MCF 10A (cell line): ENCODE results near the gene KIF6. TPM values are rescaled to one million over a fixed set of nuclear protein-coding genes. Genes with fewer than 3 reads are reported as not detected.
A peak's percentile ranks its signal among the peaks of the same experiment; 100 is the strongest.

Experiments
- BruUV-seq: library from RNA; stranded (reverse); fragments of 400-500 nt; replicated peaks from 2 replicates; lab custom pipeline; 2021; lab: Mats Ljungman, UMichigan
- CTCF ChIA-PET: fragments of 300-600 bp; sonication (Branson Sonifier 250); formaldehyde crosslinking; extraction: SDS; loops from one replicate; lab custom pipeline; 2021; ENCODE audit warnings: antibody characterized with exemption, inconsistent platforms; lab: Yijun Ruan, JAX
- POLR2A ChIA-PET: fragments of 300-600, 350-650 bp; sonication (Branson Sonifier 250); formaldehyde crosslinking; extraction: SDS; loops from one replicate; lab custom pipeline; 2020; ENCODE audit warnings: antibody characterized with exemption, inconsistent platforms; lab: Yijun Ruan, JAX
- DNase-seq: peaks from one replicate; pipeline ENCODE4 v3.0.0-alpha.2; 2018; ENCODE audit not compliant: unreplicated experiment
- H3K27ac Mint-ChIP-seq: one replicate; pipeline ENCODE4 v1.8.0; 2022; ENCODE audit warnings: mild to moderate bottlenecking, low read depth, mixed read lengths; ENCODE audit not compliant: unreplicated experiment
- H3K27me3 Mint-ChIP-seq: one replicate; pipeline ENCODE4 v1.8.0; 2022; ENCODE audit warnings: mixed read lengths; ENCODE audit not compliant: insufficient read depth, unreplicated experiment
- H3K36me3 Mint-ChIP-seq: one replicate; pipeline ENCODE4 v1.8.0; 2022; ENCODE audit warnings: mild to moderate bottlenecking, moderate library complexity, mixed read lengths; ENCODE audit not compliant: insufficient read depth, unreplicated experiment
- H3K4me1 Mint-ChIP-seq: one replicate; pipeline ENCODE4 v1.8.0; 2022; ENCODE audit warnings: mixed read lengths; ENCODE audit not compliant: insufficient read depth, unreplicated experiment
- H3K4me3 Mint-ChIP-seq: one replicate; pipeline ENCODE4 v1.8.0; 2022; ENCODE audit warnings: mild to moderate bottlenecking, moderate library complexity, mixed read lengths; ENCODE audit not compliant: unreplicated experiment
- H3K9me3 Mint-ChIP-seq: one replicate; pipeline ENCODE4 v1.8.0; 2022; ENCODE audit warnings: mixed read lengths; ENCODE audit not compliant: unreplicated experiment
- intact Hi-C: fragments of 100-400 bp; cut with micrococcal nuclease; formaldehyde crosslinking; loops from 2 replicates; pipeline ENCODE4 v1.14.1; 2022
- total RNA-seq: library from RNA; stranded (reverse); gene quantifications from 2 replicates; pipeline ENCODE4 v1.2.3, GENCODE V29; 2022
- TF ChIP-seq, protein P1 (sequence below): fragments of 200-600 bp; IDR thresholded peaks from one replicate; pipeline ENCODE4 v1.8.0; 2022; ENCODE audit warnings: antibody characterized with exemption, mild to moderate bottlenecking; ENCODE audit not compliant: unreplicated experiment

KIF6 gene
- total RNA-seq, 1 experiment from 2014 or later, result 0.91 TPM

DNA sequence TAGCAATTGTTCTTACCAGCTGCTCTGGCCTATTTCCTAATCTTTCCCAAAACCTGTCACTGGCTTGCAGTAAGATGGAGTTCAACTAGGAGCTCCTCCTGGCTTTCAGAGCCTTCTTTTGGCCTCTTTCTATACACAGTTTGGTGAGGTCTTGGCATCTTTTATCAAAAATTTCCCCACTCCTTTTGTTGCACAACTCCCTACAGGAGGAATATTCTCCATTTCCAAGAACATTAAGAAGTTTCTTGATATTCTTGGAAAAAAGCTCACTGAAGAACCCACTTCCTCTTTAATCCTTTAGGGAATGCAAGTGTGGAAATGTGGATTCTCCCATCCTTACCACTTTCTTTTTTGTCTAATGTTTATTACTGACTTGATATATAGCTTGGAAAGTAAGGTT is 231.4 kb downstream of the KIF6 start:
- Mint-ChIP-seq H3K4me1 (peaks cover 35% of the 10 kb centered on the region), H3K27ac (peak overlapping the region; percentile 39), H3K27me3 (no peaks in the 10 kb centered on the region), H3K4me3 (no peak overlapping the region), H3K9me3 (no peaks in the 10 kb centered on the region), H3K36me3 (no peaks in the 10 kb centered on the region)
- CTCF ChIA-PET, result interaction anchor here (0.9 to 1.3 kb wide), 2 partner anchors 8 to 189 kb away, joined by 3 read pairs; no protein-coding TSS in a partner anchor
- TF ChIP-seq, protein P1, sequence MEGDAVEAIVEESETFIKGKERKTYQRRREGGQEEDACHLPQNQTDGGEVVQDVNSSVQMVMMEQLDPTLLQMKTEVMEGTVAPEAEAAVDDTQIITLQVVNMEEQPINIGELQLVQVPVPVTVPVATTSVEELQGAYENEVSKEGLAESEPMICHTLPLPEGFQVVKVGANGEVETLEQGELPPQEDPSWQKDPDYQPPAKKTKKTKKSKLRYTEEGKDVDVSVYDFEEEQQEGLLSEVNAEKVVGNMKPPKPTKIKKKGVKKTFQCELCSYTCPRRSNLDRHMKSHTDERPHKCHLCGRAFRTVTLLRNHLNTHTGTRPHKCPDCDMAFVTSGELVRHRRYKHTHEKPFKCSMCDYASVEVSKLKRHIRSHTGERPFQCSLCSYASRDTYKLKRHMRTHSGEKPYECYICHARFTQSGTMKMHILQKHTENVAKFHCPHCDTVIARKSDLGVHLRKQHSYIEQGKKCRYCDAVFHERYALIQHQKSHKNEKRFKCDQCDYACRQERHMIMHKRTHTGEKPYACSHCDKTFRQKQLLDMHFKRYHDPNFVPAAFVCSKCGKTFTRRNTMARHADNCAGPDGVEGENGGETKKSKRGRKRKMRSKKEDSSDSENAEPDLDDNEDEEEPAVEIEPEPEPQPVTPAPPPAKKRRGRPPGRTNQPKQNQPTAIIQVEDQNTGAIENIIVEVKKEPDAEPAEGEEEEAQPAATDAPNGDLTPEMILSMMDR, result no peak
- intact Hi-C loops, result no loop called here
- peak; percentile 39 for DNase-seq
- no TSS peak for BruUV-seq
- POLR2A ChIA-PET, result no interaction called here

DNA sequence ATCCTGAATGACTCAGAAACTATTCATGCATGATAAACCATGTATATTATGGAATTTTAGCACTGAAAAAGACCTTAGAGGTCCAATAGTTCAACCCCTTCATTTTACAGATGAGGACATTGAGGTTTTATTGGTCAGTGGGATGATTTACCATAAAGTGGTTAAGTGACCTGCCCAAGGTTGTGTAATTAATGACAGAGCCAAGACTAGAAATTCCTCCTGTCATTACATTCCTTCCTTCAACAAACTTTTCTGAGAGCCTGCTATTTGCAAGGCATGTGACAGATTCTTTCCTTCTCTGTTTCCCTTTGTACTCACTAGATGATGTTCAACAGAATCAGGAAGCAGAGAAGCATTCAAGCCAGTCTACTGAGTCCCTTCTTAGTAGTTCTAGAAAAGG is 232.0 kb downstream of the KIF6 start:
- Mint-ChIP-seq H3K4me3 (no peak overlapping the region), H3K27ac (peak overlapping the region; percentile 39), H3K27me3 (no peaks in the 10 kb centered on the region), H3K4me1 (peaks cover 35% of the 10 kb centered on the region), H3K9me3 (no peaks in the 10 kb centered on the region), H3K36me3 (no peaks in the 10 kb centered on the region)
- CTCF ChIA-PET, result no interaction called here
- POLR2A ChIA-PET, result no interaction called here
- intact Hi-C loops, result no loop called here
- TF ChIP-seq, protein P1, result no peak
- BruUV-seq, result no TSS peak
- peak; percentile 35 for DNase-seq

DNA sequence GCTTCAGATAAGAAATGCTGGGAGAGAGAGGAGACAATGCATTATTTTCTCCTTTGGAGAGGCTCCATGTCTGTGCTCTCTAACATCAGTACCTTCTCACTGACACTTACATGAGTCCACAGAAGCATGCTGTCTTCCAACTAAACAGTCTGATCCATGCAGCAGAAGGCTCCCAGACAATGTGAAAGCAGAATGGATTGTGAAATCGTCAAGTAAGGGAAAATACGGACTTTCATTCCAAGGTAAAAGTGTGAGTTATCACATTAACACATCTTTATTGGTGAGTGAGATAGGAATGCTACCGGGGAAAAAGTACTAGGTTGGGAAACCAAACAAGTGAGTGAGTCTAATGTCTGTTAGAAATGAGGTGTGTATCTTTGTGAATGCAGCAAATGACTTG is 235.1 kb downstream of the KIF6 start:
- Mint-ChIP-seq H3K4me3 (no peak overlapping the region), H3K27ac (peak overlapping the region; percentile 7), H3K4me1 (peaks cover 22% of the 10 kb centered on the region), H3K36me3 (no peaks in the 10 kb centered on the region), H3K9me3 (no peaks in the 10 kb centered on the region), H3K27me3 (no peaks in the 10 kb centered on the region)
- TF ChIP-seq, protein P1, result no peak
- ChIA-PET POLR2A (interaction anchor here (1.2 kb wide), 1 partner anchor 12 kb away, joined by 4 read pairs; no protein-coding TSS in a partner anchor), CTCF (interaction anchor here (0.6 to 0.7 kb wide), 2 partner anchors 18 to 209 kb away, joined by 3 to 4 read pairs; no protein-coding TSS in a partner anchor)
- DNase-seq, result peak; percentile 13
- no TSS peak for BruUV-seq
- intact Hi-C loops, result no loop called here

DNA sequence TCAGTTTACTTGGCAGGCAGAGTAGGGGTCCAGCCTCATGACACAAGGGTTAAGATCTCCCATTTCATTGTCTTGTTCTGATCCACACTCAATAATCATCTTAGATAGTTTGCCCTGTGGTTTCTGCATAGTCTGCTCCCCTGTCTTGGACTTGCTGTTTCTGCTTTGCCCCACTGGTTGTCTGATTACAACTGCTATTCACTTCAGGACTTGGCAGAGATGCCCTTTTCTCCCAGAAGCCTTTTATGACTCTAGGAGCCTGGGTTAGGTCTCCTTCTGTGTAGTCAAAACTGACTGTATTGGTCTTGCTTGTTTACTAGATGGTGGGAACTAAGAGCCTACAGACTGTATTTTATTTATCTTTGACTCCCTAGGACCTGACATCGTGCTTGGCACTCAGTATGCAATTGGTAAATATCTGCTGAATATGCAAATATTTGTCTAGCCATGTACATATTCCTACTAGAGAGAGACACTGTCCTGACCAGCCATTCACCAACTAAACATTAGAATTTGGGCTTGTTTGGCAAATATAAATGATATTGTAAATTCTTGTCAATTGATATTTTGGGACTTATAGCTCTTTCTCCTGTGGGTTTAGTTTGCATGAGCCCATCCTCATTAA is 236.8 kb downstream of the KIF6 start:
- ChIA-PET CTCF (interaction anchor here (0.6 kb wide), 1 partner anchor 11 kb away, joined by 3 read pairs; no protein-coding TSS in a partner anchor), POLR2A (no interaction called here)
- no peak for DNase-seq
- Mint-ChIP-seq H3K27ac (no peak overlapping the region), H3K27me3 (no peaks in the 10 kb centered on the region), H3K36me3 (no peaks in the 10 kb centered on the region), H3K4me1 (peaks cover 15% of the 10 kb centered on the region), H3K4me3 (no peak overlapping the region), H3K9me3 (no peaks in the 10 kb centered on the region)
- BruUV-seq, result no TSS peak
- intact Hi-C loops, result no loop called here
- TF ChIP-seq, protein P1, result no peak
